Measurements from ENCODE around the gene DAPL1.

- TF ChIP-seq CTCF (IDR thresholded peaks at IDR 0.05): no peak
- TF ChIP-seq POLR2A (IDR thresholded peaks at IDR 0.05): no peak
These were observed 42.5 kb downstream of the DAPL1 start for GRCh38 chr2:158837645-158838044.

Data from lower leg skin (tissue), 3 donors.